ENCODE data around the gene TCEANC2.

- TF ChIP-seq, protein P1, sequence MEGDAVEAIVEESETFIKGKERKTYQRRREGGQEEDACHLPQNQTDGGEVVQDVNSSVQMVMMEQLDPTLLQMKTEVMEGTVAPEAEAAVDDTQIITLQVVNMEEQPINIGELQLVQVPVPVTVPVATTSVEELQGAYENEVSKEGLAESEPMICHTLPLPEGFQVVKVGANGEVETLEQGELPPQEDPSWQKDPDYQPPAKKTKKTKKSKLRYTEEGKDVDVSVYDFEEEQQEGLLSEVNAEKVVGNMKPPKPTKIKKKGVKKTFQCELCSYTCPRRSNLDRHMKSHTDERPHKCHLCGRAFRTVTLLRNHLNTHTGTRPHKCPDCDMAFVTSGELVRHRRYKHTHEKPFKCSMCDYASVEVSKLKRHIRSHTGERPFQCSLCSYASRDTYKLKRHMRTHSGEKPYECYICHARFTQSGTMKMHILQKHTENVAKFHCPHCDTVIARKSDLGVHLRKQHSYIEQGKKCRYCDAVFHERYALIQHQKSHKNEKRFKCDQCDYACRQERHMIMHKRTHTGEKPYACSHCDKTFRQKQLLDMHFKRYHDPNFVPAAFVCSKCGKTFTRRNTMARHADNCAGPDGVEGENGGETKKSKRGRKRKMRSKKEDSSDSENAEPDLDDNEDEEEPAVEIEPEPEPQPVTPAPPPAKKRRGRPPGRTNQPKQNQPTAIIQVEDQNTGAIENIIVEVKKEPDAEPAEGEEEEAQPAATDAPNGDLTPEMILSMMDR (conservative IDR thresholded peaks at IDR 0.05): no peak
- no peak for TF ChIP-seq ZFX (IDR thresholded peaks at IDR 0.05)
These were observed 27.2 kb downstream of the TCEANC2 start for GRCh38 chr1:54080598-54081049.
